ENCODE results near the gene NCKAP5.

GRCh38 chr2:133517876-133518275 is 50.4 kb downstream of the NCKAP5 start:
- TF ChIP-seq, protein P1, sequence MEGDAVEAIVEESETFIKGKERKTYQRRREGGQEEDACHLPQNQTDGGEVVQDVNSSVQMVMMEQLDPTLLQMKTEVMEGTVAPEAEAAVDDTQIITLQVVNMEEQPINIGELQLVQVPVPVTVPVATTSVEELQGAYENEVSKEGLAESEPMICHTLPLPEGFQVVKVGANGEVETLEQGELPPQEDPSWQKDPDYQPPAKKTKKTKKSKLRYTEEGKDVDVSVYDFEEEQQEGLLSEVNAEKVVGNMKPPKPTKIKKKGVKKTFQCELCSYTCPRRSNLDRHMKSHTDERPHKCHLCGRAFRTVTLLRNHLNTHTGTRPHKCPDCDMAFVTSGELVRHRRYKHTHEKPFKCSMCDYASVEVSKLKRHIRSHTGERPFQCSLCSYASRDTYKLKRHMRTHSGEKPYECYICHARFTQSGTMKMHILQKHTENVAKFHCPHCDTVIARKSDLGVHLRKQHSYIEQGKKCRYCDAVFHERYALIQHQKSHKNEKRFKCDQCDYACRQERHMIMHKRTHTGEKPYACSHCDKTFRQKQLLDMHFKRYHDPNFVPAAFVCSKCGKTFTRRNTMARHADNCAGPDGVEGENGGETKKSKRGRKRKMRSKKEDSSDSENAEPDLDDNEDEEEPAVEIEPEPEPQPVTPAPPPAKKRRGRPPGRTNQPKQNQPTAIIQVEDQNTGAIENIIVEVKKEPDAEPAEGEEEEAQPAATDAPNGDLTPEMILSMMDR (IDR thresholded peaks at IDR 0.05) = no peak
- TF ChIP-seq POLR2A (IDR thresholded peaks at IDR 0.05) = no peak
